HEK293 (cell line): ENCODE results near the gene CD274.

ENCODE experiments used
- CTCF ChIA-PET: fragments of 350-600 bp; formaldehyde crosslinking; extraction: SDS; loops from one replicate; lab custom pipeline; 2021; ENCODE audit warnings: antibody characterized with exemption; lab: Yijun Ruan, JAX
- POLR2A ChIA-PET: fragments of 300-600 bp; formaldehyde crosslinking; extraction: SDS; loops from one replicate; lab custom pipeline; 2020; ENCODE audit warnings: antibody characterized with exemption, inconsistent platforms; lab: Yijun Ruan, JAX
- H3K27ac ChIP-seq: fragments of 200-500 bp; sonication (Bioruptor generic); 2 replicates; pipeline ENCODE4 v1.5.1; 2014; ENCODE audit warnings: low read depth, low read length, control low read depth, inconsistent platforms; ENCODE audit errors: extremely low read depth
- H3K36me3 ChIP-seq, 2 experiments: fragments of 200-500 bp in 1 of 2; sonication (Bioruptor generic) in 1 of 2; 1 replicate in 1 of 2; 2 replicates in 1 of 2; pipeline ENCODE4 v1.5.1; 2014 to 2017; ENCODE audit warnings: inconsistent platforms in 2 of 2, low read length in 2 of 2; ENCODE audit not compliant: control insufficient read depth in 2 of 2, insufficient read depth in 1 of 2
- H3K4me1 ChIP-seq: fragments of 200-500 bp; sonication (Bioruptor generic); 2 replicates; pipeline ENCODE4 v1.5.1; 2014; ENCODE audit warnings: mild to moderate bottlenecking, low read length, inconsistent platforms; ENCODE audit not compliant: control insufficient read depth, insufficient read depth
- H3K4me3 ChIP-seq: 2 replicates; pipeline ENCODE4 v1.5.1; 2011; ENCODE audit warnings: low read depth, mild to moderate bottlenecking, control low read depth, low read length, moderate library complexity
- H3K9me3 ChIP-seq: fragments of 200-500 bp; sonication (Bioruptor generic); 2 replicates; pipeline ENCODE4 v1.5.1; 2014; ENCODE audit warnings: low read depth, low read length, inconsistent platforms; ENCODE audit not compliant: control insufficient read depth, insufficient read depth
- ZEB2 ChIP-seq: fragments of 450-650 bp; formaldehyde crosslinking; IDR thresholded peaks from 2 replicates; pipeline ENCODE4 v1.5.1; 2016; ENCODE audit warnings: missing biosample characterization, missing genetic modification characterization
- ZNF239 ChIP-seq: fragments of 450-650 bp; formaldehyde crosslinking; IDR thresholded peaks from 2 replicates; pipeline ENCODE4 v1.5.1; 2016; ENCODE audit warnings: missing biosample characterization, missing genetic modification characterization
- ZNF280D ChIP-seq: fragments of 450-650 bp; formaldehyde crosslinking; IDR thresholded peaks from 2 replicates; pipeline ENCODE4 v1.5.1; 2016; ENCODE audit warnings: missing biosample characterization, missing genetic modification characterization
- ZNF366 ChIP-seq: fragments of 450-650 bp; formaldehyde crosslinking; conservative IDR thresholded peaks from 2 replicates; pipeline ENCODE4 v1.5.1; 2016; ENCODE audit warnings: missing biosample characterization, missing genetic modification characterization
- ZNF423 ChIP-seq: fragments of 450-650 bp; formaldehyde crosslinking; IDR thresholded peaks from 2 replicates; pipeline ENCODE4 v1.5.1; 2016; ENCODE audit warnings: missing biosample characterization, missing genetic modification characterization
- ZNF558 ChIP-seq: fragments of 450-650 bp; formaldehyde crosslinking; IDR thresholded peaks from 2 replicates; pipeline ENCODE4 v1.5.1; 2016; ENCODE audit warnings: missing biosample characterization, missing genetic modification characterization
- ZNF639 ChIP-seq: fragments of 450-650 bp; formaldehyde crosslinking; IDR thresholded peaks from 2 replicates; pipeline ENCODE4 v1.5.1; 2016; ENCODE audit warnings: missing biosample characterization, missing genetic modification characterization
- ZNF664 ChIP-seq: fragments of 450-650 bp; formaldehyde crosslinking; IDR thresholded peaks from 2 replicates; pipeline ENCODE4 v1.5.1; 2016; ENCODE audit warnings: missing biosample characterization, missing genetic modification characterization
- ZNF670 ChIP-seq: fragments of 450-650 bp; formaldehyde crosslinking; IDR thresholded peaks from 2 replicates; pipeline ENCODE4 v1.5.1; 2016; ENCODE audit warnings: missing biosample characterization, missing genetic modification characterization, low read depth

CD274 gene

GRCh38 chr9:5518171-5518936, 68.0 kb downstream of the CD274 start (continued):
- TF ChIP-seq ZNF239 (tag by site-specific recombination), result no peak
- no peak for TF ChIP-seq ZEB2
- no peak for TF ChIP-seq ZNF670 (tag by site-specific recombination)
- no peak for TF ChIP-seq ZNF280D (tag by site-specific recombination)
- TF ChIP-seq ZNF639, result no peak
- no peak for TF ChIP-seq ZNF558
- TF ChIP-seq ZNF423 (tag by site-specific recombination), result no peak
- no peak for TF ChIP-seq ZNF366 (tag by site-specific recombination)

GRCh38 chr9:5518937-5519319, 68.6 kb downstream of the CD274 start:
- Histone ChIP-seq H3K9me3 (no peaks in the 10 kb centered on the region), H3K27ac (no peak overlapping the region), H3K4me3 (no peak overlapping the region), H3K36me3 (no peaks in the 10 kb centered on the region), H3K4me1 (no peaks in the 10 kb centered on the region)
- CTCF ChIA-PET, result no interaction called here
- POLR2A ChIA-PET, result no interaction called here
- TF ChIP-seq ZNF664 (tag by site-specific recombination), result no peak
